Endothelial cell of umbilical vein (primary cell): ENCODE results near the gene SUMO2. TPM values are rescaled to one million over a fixed set of nuclear protein-coding genes. Genes with fewer than 3 reads are reported as not detected.
A peak's percentile ranks its signal among the peaks of the same experiment; 100 is the strongest.
"Not testable (repeated sequence)": the region's sequence is repeated elsewhere in the genome, so short reads cannot be mapped to it uniquely, and the experiment has no call there.

Experiments
- BruUV-seq: library from RNA; stranded (reverse); fragments of 400-500 nt; replicated peaks from 2 replicates; lab custom pipeline; 2021; lab: Mats Ljungman, UMichigan
- CTCF ChIA-PET: fragments of 300-600, 350-600 bp; sonication (Branson Sonifier 250); formaldehyde crosslinking; loops from one replicate; lab custom pipeline; 2021; ENCODE audit warnings: antibody characterized with exemption, inconsistent platforms; lab: Charles Lee
- POLR2A ChIA-PET: fragments of 300-600, 350-600 bp; sonication (Branson Sonifier 250); formaldehyde crosslinking; loops from one replicate; lab custom pipeline; 2021; ENCODE audit warnings: antibody characterized with exemption, inconsistent platforms; lab: Charles Lee
- DNase-seq: peaks from one replicate; pipeline ENCODE4 v3.0.0-alpha.2; 2011; ENCODE audit warnings: low read depth, low spot score
- FAIRE-seq: peaks from 2 replicates; lab custom pipeline; 2011; peaks lifted over from hg19 to GRCh38; lab: Jason Lieb, UNC
- H2AFZ ChIP-seq: 2 replicates; pipeline ENCODE4 v1.6.0; 2012; ENCODE audit warnings: low read depth, low read length, control low read depth, inconsistent platforms
- H3K27ac ChIP-seq: 2 replicates; pipeline ENCODE4 v1.5.1; 2011; ENCODE audit warnings: low read depth, mild to moderate bottlenecking, control low read depth, low read length, moderate library complexity; ENCODE audit not compliant: insufficient read depth
- H3K27me3 ChIP-seq, 2 experiments: 2 replicates each; pipeline versions ENCODE4 v1.6.0 to v1.6.1; 2011; ENCODE audit warnings: low read length in 2 of 2, mixed read lengths in 1 of 2; ENCODE audit not compliant: control insufficient read depth in 2 of 2, insufficient read depth in 2 of 2
- H3K36me3 ChIP-seq, 2 experiments: 2 replicates in 1 of 2; 3 replicates in 1 of 2; pipeline ENCODE4 v1.5.1; 2011; ENCODE audit warnings: low read length in 2 of 2, mild to moderate bottlenecking in 1 of 2, moderate library complexity in 1 of 2; ENCODE audit not compliant: control insufficient read depth in 2 of 2, insufficient read depth in 2 of 2; ENCODE audit errors: extremely low read depth in 1 of 2
- H3K4me1 ChIP-seq: 3 replicates; pipeline ENCODE4 v1.5.1; 2011; ENCODE audit warnings: mild to moderate bottlenecking, low read length; ENCODE audit not compliant: control insufficient read depth, insufficient read depth; ENCODE audit errors: extremely low read depth
- H3K4me2 ChIP-seq: 2 replicates; pipeline ENCODE4 v1.6.1; 2011; ENCODE audit warnings: low read length, control low read depth, mixed read lengths; ENCODE audit not compliant: insufficient read depth
- H3K4me3 ChIP-seq, 3 experiments: fragments of 200-600 bp in 1 of 3; sonication (generic), shearing (Covaris generic) in 1 of 3; replicated peaks in 1 of 3; 2 replicates each; pipeline ENCODE4 v1.5.1; 2011 to 2016; ENCODE audit warnings: control low read depth in 3 of 3, low read length in 3 of 3, mild to moderate bottlenecking in 2 of 3, inconsistent platforms in 1 of 3, low read depth in 1 of 3, moderate library complexity in 1 of 3; ENCODE audit not compliant: insufficient read depth in 1 of 3
- H3K79me2 ChIP-seq: 2 replicates; pipeline ENCODE4 v1.6.0; 2012; ENCODE audit warnings: low read length, inconsistent platforms; ENCODE audit not compliant: control insufficient read depth, insufficient read depth
- H3K9ac ChIP-seq: replicated peaks from 2 replicates; pipeline ENCODE3; 2011; ENCODE audit warnings: low read length, control low read depth; ENCODE audit not compliant: insufficient read depth; ENCODE audit errors: extremely low read depth
- H3K9me1 ChIP-seq: replicated peaks from 3 replicates; pipeline ENCODE4 v1.6.0; 2011; ENCODE audit warnings: mild to moderate bottlenecking, low read length; ENCODE audit not compliant: control insufficient read depth, insufficient read depth; ENCODE audit errors: extremely low read depth
- H3K9me3 ChIP-seq: replicated peaks from 2 replicates; pipeline ENCODE4 v1.5.1; 2012; ENCODE audit warnings: low read length, inconsistent platforms; ENCODE audit not compliant: control insufficient read depth, insufficient read depth
- H4K20me1 ChIP-seq: replicated peaks from 2 replicates; pipeline ENCODE3; 2011; ENCODE audit warnings: mild to moderate bottlenecking, low read length; ENCODE audit not compliant: control insufficient read depth, insufficient read depth; ENCODE audit errors: extremely low read depth
- EZH2 ChIP-seq: IDR thresholded peaks from 2 replicates; pipeline ENCODE4 v1.6.1; 2012; ENCODE audit warnings: borderline replicate concordance, low read depth, mild to moderate bottlenecking, moderate library complexity, low read length, inconsistent platforms; ENCODE audit not compliant: severe bottlenecking
- FOS ChIP-seq: IDR thresholded peaks from 2 replicates; pipeline ENCODE4 v1.6.1; 2011; ENCODE audit warnings: mild to moderate bottlenecking, low read length, moderate library complexity, borderline replicate concordance; ENCODE audit not compliant: insufficient read depth
- GATA2 ChIP-seq: IDR thresholded peaks from 2 replicates; pipeline ENCODE4 v1.7.0; 2011; ENCODE audit warnings: low read depth, mild to moderate bottlenecking, moderate library complexity, mixed read lengths, low read length; ENCODE audit not compliant: insufficient read length, insufficient read depth
- JUN ChIP-seq: IDR thresholded peaks from 2 replicates; pipeline ENCODE4 v1.6.1; 2011; ENCODE audit warnings: borderline replicate concordance, low read depth; ENCODE audit not compliant: insufficient read length, insufficient read depth
- MYC ChIP-seq: IDR thresholded peaks from one replicate; pipeline ENCODE4 v1.6.1; 2011; ENCODE audit warnings: mild to moderate bottlenecking, low read depth, low read length
- POLR2A ChIP-seq: IDR thresholded peaks from 2 replicates; pipeline ENCODE4 v1.6.1; 2012; ENCODE audit warnings: low read depth, mild to moderate bottlenecking, control low read depth, low read length
- POLR2AphosphoS5 ChIP-seq: IDR thresholded peaks from 2 replicates; pipeline ENCODE4 v1.6.1; 2012; ENCODE audit warnings: low read depth, mild to moderate bottlenecking, control low read depth, low read length, moderate library complexity; ENCODE audit not compliant: insufficient read depth
- dilution Hi-C: fragments of 300-500 bp; cut with MboI; formaldehyde crosslinking; loops from one replicate; pipeline ENCODE4 v1.15.0; 2019; ENCODE audit warnings: low sequenced_read_pairs; ENCODE audit not compliant: extremely low pct_ligation_motif_present
- intact Hi-C: fragments of 100-400 bp; cut with micrococcal nuclease; formaldehyde crosslinking; loops from one replicate; pipeline ENCODE4 v1.10.0; 2022
- polyA plus RNA-seq, 4 experiments: library from polyadenylated mRNA; depleted of rRNA in 3 of 4; stranded (reverse) in 3 of 4; unstranded in 1 of 4; fragments of >200 nt; gene quantifications; 2 replicates each; pipeline versions ENCODE4 v1.2.1 to v1.2.3, GENCODE V29; 2011 to 2012; ENCODE audit warnings: missing spikeins in 1 of 4
- total RNA-seq: library from RNA; stranded (reverse); gene quantifications from 2 replicates; pipeline ENCODE4 v1.2.3, GENCODE V29; 2021
- TF ChIP-seq, protein P1 (sequence below), 2 donors: IDR thresholded peaks; 1 replicate in 1 of 2; 2 replicates in 1 of 2; pipeline ENCODE4 v1.5.1; 2011; ENCODE audit warnings: low read length in 2 of 2, mild to moderate bottlenecking in 2 of 2, moderate library complexity in 2 of 2, control low read depth in 1 of 2, inconsistent platforms in 1 of 2, low read depth in 1 of 2; ENCODE audit not compliant: insufficient read depth in 1 of 2; ENCODE audit errors: extremely low read depth in 1 of 2
- TF ChIP-seq, protein P2 (sequence below): IDR thresholded peaks from 2 replicates; pipeline ENCODE4 v1.6.1; 2011; ENCODE audit not compliant: insufficient read depth, insufficient read length

Gene SUMO2
- total and polyA plus RNA-seq, 2 donors (not counting 3 experiments of a cell fraction or from before 2014, with no cell fraction given) = 75.6 to 437 TPM

DNA sequence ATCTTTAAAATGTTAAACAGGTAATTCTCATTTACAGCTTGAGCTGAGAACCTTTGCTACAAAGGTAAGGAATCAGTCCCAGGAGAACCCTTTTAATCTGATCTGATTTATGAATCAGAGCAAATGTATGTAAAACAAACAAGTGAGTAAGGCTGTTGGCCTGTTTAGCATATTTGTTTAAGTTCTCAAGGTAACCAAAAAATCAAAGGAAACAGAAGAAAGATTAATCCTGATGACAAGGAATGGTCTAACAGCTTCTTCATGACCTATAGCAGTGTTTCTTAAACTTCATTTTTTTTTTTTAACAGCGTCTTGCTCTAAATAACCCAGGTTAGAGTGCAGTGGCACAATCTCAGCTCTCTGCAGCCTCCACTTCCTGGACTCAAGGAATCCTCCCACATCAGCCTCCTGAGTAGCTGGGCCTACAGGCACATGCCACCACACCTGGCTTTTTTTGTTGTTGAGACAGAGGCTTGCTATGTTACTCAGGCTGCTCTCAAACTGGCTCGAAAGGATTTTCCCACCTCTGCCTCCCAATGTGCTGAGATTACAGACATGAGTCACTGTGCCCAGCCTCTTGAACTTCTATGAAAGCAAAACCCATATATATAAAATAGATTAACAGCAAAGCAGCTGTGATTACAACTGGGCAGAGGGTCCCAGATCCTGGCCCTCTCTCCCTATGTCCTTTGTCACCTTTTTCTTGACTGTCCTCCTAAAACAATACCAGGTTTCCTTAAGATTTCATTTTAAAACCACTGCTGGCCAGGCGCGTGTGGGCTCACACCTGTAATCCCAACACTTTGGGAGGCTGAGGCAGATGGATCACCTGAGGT is 23.3 kb downstream of the SUMO2 start:
- TF ChIP-seq, protein P1, sequence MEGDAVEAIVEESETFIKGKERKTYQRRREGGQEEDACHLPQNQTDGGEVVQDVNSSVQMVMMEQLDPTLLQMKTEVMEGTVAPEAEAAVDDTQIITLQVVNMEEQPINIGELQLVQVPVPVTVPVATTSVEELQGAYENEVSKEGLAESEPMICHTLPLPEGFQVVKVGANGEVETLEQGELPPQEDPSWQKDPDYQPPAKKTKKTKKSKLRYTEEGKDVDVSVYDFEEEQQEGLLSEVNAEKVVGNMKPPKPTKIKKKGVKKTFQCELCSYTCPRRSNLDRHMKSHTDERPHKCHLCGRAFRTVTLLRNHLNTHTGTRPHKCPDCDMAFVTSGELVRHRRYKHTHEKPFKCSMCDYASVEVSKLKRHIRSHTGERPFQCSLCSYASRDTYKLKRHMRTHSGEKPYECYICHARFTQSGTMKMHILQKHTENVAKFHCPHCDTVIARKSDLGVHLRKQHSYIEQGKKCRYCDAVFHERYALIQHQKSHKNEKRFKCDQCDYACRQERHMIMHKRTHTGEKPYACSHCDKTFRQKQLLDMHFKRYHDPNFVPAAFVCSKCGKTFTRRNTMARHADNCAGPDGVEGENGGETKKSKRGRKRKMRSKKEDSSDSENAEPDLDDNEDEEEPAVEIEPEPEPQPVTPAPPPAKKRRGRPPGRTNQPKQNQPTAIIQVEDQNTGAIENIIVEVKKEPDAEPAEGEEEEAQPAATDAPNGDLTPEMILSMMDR (IDR thresholded peaks at IDR 0.05; ENCODE audit: extremely low read depth in 1 of 2, insufficient read depth in 1 of 2, low read depth in 1 of 2, low read length in 2 of 2) = no peak
- TF ChIP-seq EZH2 = no peak
- no peak for TF ChIP-seq MYC
- TF ChIP-seq, protein P2, sequence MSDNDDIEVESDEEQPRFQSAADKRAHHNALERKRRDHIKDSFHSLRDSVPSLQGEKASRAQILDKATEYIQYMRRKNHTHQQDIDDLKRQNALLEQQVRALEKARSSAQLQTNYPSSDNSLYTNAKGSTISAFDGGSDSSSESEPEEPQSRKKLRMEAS = no peak
- TF ChIP-seq JUN = peak; percentile 17
- peak; percentile 9 for TF ChIP-seq FOS
- no peak for TF ChIP-seq POLR2AphosphoS5
- TF ChIP-seq GATA2 = peak; percentile 32
- TF ChIP-seq POLR2A = no peak
- Histone ChIP-seq H3K9me1 (no peaks in the 10 kb centered on the region), H3K4me1 (peaks cover 23% of the 10 kb centered on the region), H3K4me2 (peak overlapping the region; percentile 30), H3K79me2 (no peaks in the 10 kb centered on the region), H4K20me1 (no peaks in the 10 kb centered on the region), H2AFZ (no peak overlapping the region), H3K9me3 (no peaks in the 10 kb centered on the region), H3K9ac (peak overlapping the region; percentile 24), H3K36me3 (peaks cover 0 to 3% of the 10 kb centered on the region in 2 experiments), H3K27me3 (no peaks in the 10 kb centered on the region), H3K27ac (peak overlapping the region; percentile 87), H3K4me3 (no peak overlapping the region)
- DNase-seq (peak; percentile 35), FAIRE-seq (peak; percentile 77)
- POLR2A ChIA-PET = interaction anchor here (0.5 to 0.6 kb wide), 3 partner anchors 16 to 318 kb away, joined by 3 to 7 read pairs (median 3); no protein-coding TSS in a partner anchor
- intact Hi-C loops = no loop called here
- CTCF ChIA-PET = interaction anchor here (0.6 to 2.3 kb wide), 6 partner anchors 11 to 83 kb away, joined by 3 to 15 read pairs (median 3); no protein-coding TSS in a partner anchor
- BruUV-seq = no TSS peak
- dilution Hi-C loops = no loop called here

DNA sequence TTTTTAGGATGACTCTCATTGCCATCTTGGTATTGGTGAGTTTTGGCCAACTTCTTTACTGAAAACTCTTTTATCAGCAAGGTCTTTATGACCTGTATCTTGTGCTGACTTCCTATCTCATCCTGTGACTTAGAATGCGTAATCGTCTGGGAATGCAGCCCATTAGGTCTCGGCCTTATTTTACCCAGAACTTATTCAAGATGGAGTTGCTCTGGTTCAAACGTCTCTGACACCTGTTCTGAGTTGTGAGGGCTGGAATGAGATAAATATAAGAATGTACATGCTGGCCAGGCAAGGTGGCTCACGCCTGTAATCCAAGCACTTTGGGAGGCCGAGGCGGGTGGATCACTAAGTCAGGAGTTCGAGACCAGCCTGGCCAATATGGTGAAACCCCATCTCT is 24.3 kb downstream of the SUMO2 start:
- H3K79me2 ChIP-seq, BruUV-seq, POLR2A ChIA-PET, dilution Hi-C loops, H3K9ac ChIP-seq, H3K27me3 ChIP-seq, intact Hi-C loops, H3K9me3 ChIP-seq, H3K9me1 ChIP-seq, H3K4me3 ChIP-seq, H4K20me1 ChIP-seq, H3K4me2 ChIP-seq, FAIRE-seq, H3K36me3 ChIP-seq, H2AFZ ChIP-seq: not testable (repeated sequence)
- H3K4me1 ChIP-seq = peaks cover 23% of the 10 kb centered on the region
- peak overlapping the region; percentile 87 for H3K27ac ChIP-seq
- CTCF ChIA-PET = interaction anchor here (2.3 kb wide), 1 partner anchor 44 kb away, joined by 15 read pairs; no protein-coding TSS in a partner anchor
- peak; percentile 26 for DNase-seq
